HG03442 (cell line): ENCODE measurements around the gene DCAF15.
"Not testable (repeated sequence)": the region's sequence is repeated elsewhere in the genome, so short reads cannot be mapped to it uniquely, and the experiment has no call there.

Experiments
- ATAC-seq: cut with Tn5 transposase; IDR thresholded peaks from one replicate; pipeline ENCODE4 v1.9.1; 2021; ENCODE audit warnings: mild to moderate bottlenecking, moderate library complexity; ENCODE audit not compliant: unreplicated experiment

Gene DCAF15

GRCh38 chr19:13959141-13959961 lies 7.0 kb downstream of the DCAF15 start:
- no peak for ATAC-seq

- ATAC-seq: no peak
Measured at GRCh38 chr19:13959962-13960862, 7.9 kb downstream of the DCAF15 start.

- ATAC-seq: no peak
Measured at GRCh38 chr19:13960863-13961784, 8.8 kb downstream of the DCAF15 start.

GRCh38 chr19:13961826-13962698 lies 9.8 kb downstream of the DCAF15 start:
- no peak for ATAC-seq

- ATAC-seq: no peak
Measured at GRCh38 chr19:13962699-13963602, 10.6 kb downstream of the DCAF15 start.

- no peak for ATAC-seq
Measured at GRCh38 chr19:13963603-13964105, 11.3 kb downstream of the DCAF15 start.

- ATAC-seq: no peak
Measured at GRCh38 chr19:13964776-13965175, 12.5 kb downstream of the DCAF15 start.

- ATAC-seq: no peak
Measured at GRCh38 chr19:13965377-13965896, 13.1 kb downstream of the DCAF15 start.

- no peak for ATAC-seq
Measured at GRCh38 chr19:13965926-13966683, 13.8 kb downstream of the DCAF15 start.

GRCh38 chr19:13966684-13967128 lies 14.4 kb downstream of the DCAF15 start:
- no peak for ATAC-seq

- ATAC-seq: not testable (repeated sequence)
Measured at GRCh38 chr19:13967206-13967605, 14.9 kb downstream of the DCAF15 start.

- no peak for ATAC-seq
Measured at GRCh38 chr19:13968383-13968935, 16.1 kb downstream of the DCAF15 start.

- ATAC-seq: no peak
Measured at GRCh38 chr19:13968999-13969398, 16.7 kb downstream of the DCAF15 start.

- ATAC-seq: no peak
Measured at GRCh38 chr19:13969897-13970296, 17.6 kb downstream of the DCAF15 start.

- not testable (repeated sequence) for ATAC-seq
Measured at GRCh38 chr19:13971868-13972267, 19.6 kb downstream of the DCAF15 start.

- ATAC-seq: no peak
Measured at GRCh38 chr19:13972368-13973155, 20.3 kb downstream of the DCAF15 start.
